Panc1 (cell line): ENCODE data around the gene ZNF367.

Experiments used
- CTCF ChIP-seq: fragments of 450-650 bp; IDR thresholded peaks from 2 replicates; pipeline ENCODE4 v1.5.1; 2017; ENCODE audit warnings: mild to moderate bottlenecking
- POLR2AphosphoS5 ChIP-seq: IDR thresholded peaks from 2 replicates; pipeline ENCODE4 v1.6.1; 2012; ENCODE audit warnings: mild to moderate bottlenecking, low read depth, low read length, moderate library complexity
- SIN3A ChIP-seq: IDR thresholded peaks from 2 replicates; pipeline ENCODE4 v1.6.1; 2012; ENCODE audit warnings: low read depth, mild to moderate bottlenecking, low read length, moderate library complexity, borderline replicate concordance; ENCODE audit not compliant: insufficient read depth

DNA sequence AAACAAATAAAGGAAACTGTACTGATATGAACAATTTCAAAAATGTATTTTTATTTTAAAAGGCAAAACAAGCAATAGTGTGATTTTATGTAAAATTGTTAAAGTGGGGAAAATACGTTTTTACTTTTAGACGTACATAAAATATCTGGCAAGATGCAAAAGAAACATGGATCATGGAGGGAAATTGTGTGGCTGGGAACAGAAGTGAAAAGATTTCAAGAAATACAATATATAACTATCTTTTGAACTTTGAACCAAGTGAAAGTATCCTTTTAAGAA, 1.5 kb upstream of the ZNF367 start:
- TF ChIP-seq CTCF: no peak
- no peak for TF ChIP-seq POLR2AphosphoS5
- TF ChIP-seq SIN3A: no peak
